Activated CD4-positive, CD25-positive, alpha-beta regulatory T cell treated with anti-CD3 and anti-CD28 coated beads, Interleukin-2, amount 50 U/mL, for 16 hours (primary cell): ENCODE measurements around the gene C1QTNF9B.

ENCODE experiments used
- DNase-seq: peaks from one replicate; pipeline ENCODE4 v3.0.0-alpha.2; 2020; ENCODE audit warnings: low read depth, low spot score

C1QTNF9B gene

GRCh38 chr13:23859455-23859854, 37.8 kb downstream of the C1QTNF9B start:
- DNase-seq, result no peak

GRCh38 chr13:23858546-23858945, 38.8 kb downstream of the C1QTNF9B start:
- no peak for DNase-seq

GRCh38 chr13:23856008-23856750, 41.1 kb downstream of the C1QTNF9B start:
- DNase-seq, result no peak

- no peak for DNase-seq
Measured at GRCh38 chr13:23855360-23855759, 41.9 kb downstream of the C1QTNF9B start.

GRCh38 chr13:23852351-23852750, 45.0 kb downstream of the C1QTNF9B start:
- DNase-seq, result no peak

- no peak for DNase-seq
Measured at GRCh38 chr13:23851106-23851505, 46.2 kb downstream of the C1QTNF9B start.

- no peak for DNase-seq
Measured at GRCh38 chr13:23850134-23850533, 47.2 kb downstream of the C1QTNF9B start.

- no peak for DNase-seq
Measured at GRCh38 chr13:23849670-23850069, 47.6 kb downstream of the C1QTNF9B start.

GRCh38 chr13:23848646-23849141, 48.6 kb downstream of the C1QTNF9B start:
- DNase-seq, result no peak

GRCh38 chr13:23848019-23848418, 49.3 kb downstream of the C1QTNF9B start:
- no peak for DNase-seq

- DNase-seq, result no peak
Measured at GRCh38 chr13:23847497-23847896, 49.8 kb downstream of the C1QTNF9B start.

GRCh38 chr13:23845105-23845725, 52.1 kb downstream of the C1QTNF9B start:
- no peak for DNase-seq

GRCh38 chr13:23844132-23844531, 53.2 kb downstream of the C1QTNF9B start:
- DNase-seq, result no peak

- no peak for DNase-seq
Measured at GRCh38 chr13:23843436-23843835, 53.9 kb downstream of the C1QTNF9B start.

- DNase-seq, result no peak
Measured at GRCh38 chr13:23842406-23842805, 54.9 kb downstream of the C1QTNF9B start.
